NCI-H146 (cell line): Measurements from ENCODE around the gene FBH1.

ENCODE experiments used
- DNase-seq: peaks from one replicate; lab custom pipeline; 2025; lab: John Stamatoyannopoulos, UW

The FBH1 gene

DNA sequence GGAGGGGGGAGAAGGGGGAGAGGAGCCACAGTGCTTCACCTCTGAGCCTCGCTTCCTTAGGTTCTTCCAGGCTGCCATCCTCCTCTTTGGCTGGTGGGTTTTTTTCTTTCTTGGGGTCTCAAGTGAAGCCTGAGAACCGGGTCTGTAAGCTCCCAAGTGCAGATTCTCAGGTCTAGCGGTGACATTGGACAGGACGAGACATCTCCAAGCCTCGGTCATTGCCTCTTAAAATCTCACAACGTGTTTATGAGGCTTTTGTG is 88.1 kb downstream of the FBH1 start:
- DNase-seq: no peak

DNA sequence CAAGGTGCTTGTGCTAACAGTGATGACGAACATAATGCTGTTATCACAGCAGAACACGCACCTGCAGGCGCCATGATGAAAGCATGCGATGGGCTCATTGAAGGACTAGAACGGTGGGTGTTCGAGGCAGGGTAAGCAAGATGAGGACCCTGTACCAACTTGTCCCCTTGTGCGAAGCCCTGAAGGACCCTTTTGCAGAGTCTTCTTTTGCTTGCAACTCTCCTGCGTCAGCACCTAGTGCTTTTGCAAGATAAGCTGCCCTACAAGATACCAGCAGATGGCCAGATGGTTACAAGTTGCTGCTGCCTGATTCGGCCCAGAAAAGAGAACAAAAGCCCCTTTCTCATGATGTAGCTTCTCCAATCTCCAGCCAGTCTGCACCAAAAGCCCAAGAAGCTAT is 91.5 kb downstream of the FBH1 start:
- no peak for DNase-seq

DNA sequence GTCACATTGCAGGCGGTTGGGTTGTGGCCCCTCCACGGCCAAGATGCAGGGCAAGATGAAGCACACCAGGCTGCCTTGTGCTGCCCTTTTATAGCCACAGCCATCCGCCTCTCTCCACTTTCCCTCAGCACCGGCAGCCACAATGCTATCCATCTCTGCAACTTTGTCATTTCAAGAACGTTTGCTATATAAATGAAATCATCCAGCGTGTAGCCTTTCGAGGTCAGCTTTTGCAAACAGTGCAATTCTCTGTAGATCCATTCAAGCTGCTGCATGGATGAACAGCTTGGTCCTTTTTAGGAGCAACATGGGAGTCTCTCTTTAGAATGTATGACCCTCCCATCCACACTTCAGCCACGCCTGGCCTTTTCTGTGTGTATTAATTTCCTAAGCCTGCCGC is 93.7 kb downstream of the FBH1 start:
- DNase-seq: no peak

DNA sequence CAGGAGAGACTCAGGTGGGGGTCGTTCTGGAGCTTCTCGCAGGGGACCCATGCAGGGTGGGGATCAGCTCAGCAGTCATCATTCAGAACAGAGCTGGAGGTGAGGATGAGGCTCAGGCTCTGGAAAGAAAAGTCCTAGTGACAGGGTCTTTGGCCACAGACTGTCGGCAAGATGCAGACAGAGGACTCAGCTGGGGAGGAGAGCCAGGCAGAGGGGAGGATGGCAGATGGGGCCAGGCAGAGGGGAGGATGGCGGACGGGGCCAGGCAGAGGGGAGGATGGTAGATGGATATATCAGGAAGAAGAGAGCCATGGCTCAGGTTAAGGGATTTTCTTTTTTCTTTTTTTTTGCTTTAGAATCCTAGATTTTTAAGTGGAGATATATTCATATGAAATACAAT is 95.0 kb downstream of the FBH1 start:
- no peak for DNase-seq
